H54 (cell line): ENCODE data around the gene EMC9.

Experiments used
- DNase-seq: peaks from one replicate; pipeline ENCODE4 v3.0.0; 2011; ENCODE audit warnings: low spot score, mixed read lengths; ENCODE audit not compliant: insufficient read length
- FAIRE-seq: peaks from 3 replicates; lab custom pipeline; 2011; peaks lifted over from hg19 to GRCh38; lab: Jason Lieb, UNC
- POLR2A ChIP-seq: IDR thresholded peaks from 2 replicates; pipeline ENCODE4 v1.6.1; 2011; ENCODE audit warnings: low read depth, mild to moderate bottlenecking, low read length

Gene EMC9

GRCh38 chr14:24141097-24141880, at the start of gene EMC9:
TSS of gene EMC9 (minus strand) at chr14:24141591. CDS start at chr14:24141304, 287 bp downstream.
- peak; percentile 69 for TF ChIP-seq POLR2A
- DNase-seq (peak; percentile 88), FAIRE-seq (peak; percentile 81)

GRCh38 chr14:24190416-24190815, 49.0 kb upstream of the EMC9 start:
- TF ChIP-seq POLR2A = no peak
- FAIRE-seq (no peak), DNase-seq (no peak)

GRCh38 chr14:24189460-24189859, 48.1 kb upstream of the EMC9 start:
- TF ChIP-seq POLR2A = no peak
- FAIRE-seq (no peak), DNase-seq (no peak)

- no peak for TF ChIP-seq POLR2A
- FAIRE-seq = no peak
- no peak for DNase-seq
These were observed 47.6 kb upstream of the EMC9 start for GRCh38 chr14:24189059-24189375.

- peak; percentile 85 for DNase-seq
- FAIRE-seq = peak; percentile 62
- TF ChIP-seq POLR2A = peak; percentile 65
These were observed 47.1 kb upstream of the EMC9 start, which contains the start of gene IPO4 for GRCh38 chr14:24188251-24189058. TSS of gene IPO4 (minus strand) at chr14:24188816. CDS start at chr14:24188787, 29 bp downstream.

GRCh38 chr14:24187539-24187915, 46.1 kb upstream of the EMC9 start:
- FAIRE-seq (no peak), DNase-seq (no peak)
- no peak for TF ChIP-seq POLR2A

GRCh38 chr14:24186831-24187538, 45.6 kb upstream of the EMC9 start:
- TF ChIP-seq POLR2A = no peak
- no peak for FAIRE-seq
- no peak for DNase-seq

GRCh38 chr14:24185741-24186140, 44.4 kb upstream of the EMC9 start:
- no peak for DNase-seq
- FAIRE-seq = no peak
- no peak for TF ChIP-seq POLR2A

- no peak for TF ChIP-seq POLR2A
- no peak for FAIRE-seq
These were observed 43.6 kb upstream of the EMC9 start for GRCh38 chr14:24185026-24185425.

GRCh38 chr14:24184104-24184970, 42.9 kb upstream of the EMC9 start:
- DNase-seq = no peak
- no peak for FAIRE-seq
- TF ChIP-seq POLR2A = no peak

More at GRCh38 chr14:24185026-24185425, 43.6 kb upstream of the EMC9 start:
- no peak for DNase-seq

- FAIRE-seq (no peak), DNase-seq (no peak)
- no peak for TF ChIP-seq POLR2A
These were observed 41.7 kb upstream of the EMC9 start for GRCh38 chr14:24183014-24183481.

GRCh38 chr14:24182110-24182882, 40.9 kb upstream of the EMC9 start:
- FAIRE-seq (no peak), DNase-seq (no peak)
- TF ChIP-seq POLR2A = no peak
